ENCODE data around the gene OTC.

OTC gene

GRCh38 chrX:38352362-38352761, at the start of gene OTC:
TSS of gene OTC (plus strand) at chrX:38352604. CDS start at chrX:38352697, 93 bp downstream.
- no peak for DNase-seq

GRCh38 chrX:38304010-38304409, 48.4 kb upstream of the OTC start:
- no peak for DNase-seq

DNA sequence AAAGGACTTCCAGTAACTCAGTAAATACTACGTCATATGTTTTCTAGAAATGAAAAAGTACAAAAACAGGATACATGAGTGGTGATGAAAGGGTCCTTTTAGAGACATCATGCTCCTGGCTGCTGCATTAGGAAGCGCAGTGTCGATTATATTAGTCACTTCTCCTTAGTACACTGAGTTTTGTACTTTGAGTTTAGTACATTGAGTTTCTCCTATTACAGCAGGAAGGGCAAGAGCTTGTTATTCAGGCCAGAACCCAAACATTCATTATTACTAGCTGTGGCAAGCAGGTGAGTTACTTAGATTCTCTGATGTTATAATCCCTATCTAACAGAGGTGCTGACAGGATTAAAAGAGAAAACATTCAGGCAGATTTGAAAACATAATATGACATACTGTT, 46.4 kb upstream of the OTC start:
- no peak for DNase-seq

DNA sequence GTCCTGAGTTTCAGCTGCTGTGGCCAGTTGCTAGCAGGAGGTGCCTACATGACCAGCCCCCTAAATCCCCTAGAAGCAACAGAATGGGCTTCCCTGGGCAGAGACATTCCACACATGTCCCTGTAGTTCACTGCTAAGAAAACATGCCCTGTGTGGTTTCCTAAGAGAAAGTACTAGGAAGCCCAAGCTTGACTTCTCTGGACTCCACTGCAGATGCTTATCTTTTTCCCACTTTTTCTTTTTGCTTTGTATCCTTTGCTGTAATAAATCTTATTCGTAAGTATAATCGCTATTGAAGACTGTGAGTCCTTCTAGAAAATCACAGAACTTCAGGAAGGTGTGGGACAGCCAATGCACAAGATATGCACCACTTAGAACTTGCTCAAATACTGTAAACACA, 40.7 kb upstream of the OTC start:
- no peak for DNase-seq

- DNase-seq = no peak
These were observed 40.0 kb upstream of the OTC start for GRCh38 chrX:38312436-38312835.

GRCh38 chrX:38313190-38313589, 39.2 kb upstream of the OTC start:
- DNase-seq = no peak

DNA sequence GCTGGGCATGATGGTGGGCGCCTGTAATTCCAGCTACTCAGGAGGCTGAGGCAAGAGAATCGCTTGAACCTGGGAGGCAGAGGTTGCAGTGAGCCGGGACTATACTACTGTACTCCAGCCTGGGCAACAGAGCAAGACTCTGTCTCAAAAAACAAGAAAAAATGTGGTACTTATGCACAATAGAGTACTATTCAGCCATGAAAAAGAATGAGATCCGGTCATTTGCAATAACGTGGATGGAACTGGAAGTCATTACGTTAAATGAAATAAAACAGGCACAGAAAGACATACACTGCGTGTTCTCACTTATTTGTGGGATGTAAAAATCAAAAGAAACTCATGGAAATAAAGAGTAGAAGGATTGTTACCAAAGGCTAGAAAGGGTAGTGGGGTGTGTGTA, 37.2 kb upstream of the OTC start:
- DNase-seq = no peak

DNA sequence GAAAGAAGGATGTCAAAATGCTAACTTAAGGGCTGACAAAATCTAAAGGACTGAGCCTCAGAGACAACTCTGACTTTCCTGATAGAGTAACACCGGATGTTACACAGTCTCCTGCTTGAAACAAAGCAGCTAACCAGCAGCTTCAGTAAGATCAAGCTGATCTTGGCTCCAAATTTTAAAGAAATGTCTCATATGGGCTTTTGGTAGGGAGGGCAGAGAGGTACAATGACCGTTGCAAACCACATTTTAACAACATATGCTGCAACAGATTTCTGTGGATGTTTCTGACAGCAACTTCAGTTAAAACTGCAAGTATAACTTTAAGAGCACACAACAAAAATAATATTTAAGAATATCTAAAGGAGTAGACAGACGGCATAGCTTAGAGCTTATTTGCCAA, 34.2 kb upstream of the OTC start:
- no peak for DNase-seq

DNA sequence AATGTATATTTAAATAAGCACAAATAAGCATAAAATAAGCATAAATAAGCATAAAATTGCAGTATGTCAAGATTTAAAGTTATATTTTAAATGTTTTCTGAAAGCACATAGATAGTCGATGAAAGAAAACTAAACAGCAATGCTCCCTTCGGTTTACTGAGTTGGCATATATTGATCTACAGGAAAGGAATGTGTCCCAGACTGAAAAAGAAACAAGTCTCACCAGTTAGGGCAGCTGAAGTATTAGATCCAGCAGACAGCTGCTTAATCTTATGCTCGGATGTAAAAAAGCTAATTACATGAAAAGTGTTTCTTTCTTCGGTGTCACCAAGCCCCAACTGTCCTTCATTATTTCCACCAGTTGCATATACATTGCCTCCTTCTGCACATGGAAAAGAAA, 33.8 kb upstream of the OTC start:
- DNase-seq = no peak

GRCh38 chrX:38320819-38321218, 31.6 kb upstream of the OTC start:
- DNase-seq = no peak

GRCh38 chrX:38326086-38326485, 26.3 kb upstream of the OTC start:
- DNase-seq = no peak

- peak; percentile 86 for DNase-seq
These were observed 25.2 kb upstream of the OTC start, which contains the start of gene RPGR for GRCh38 chrX:38327007-38327774. TSS of gene RPGR (minus strand) at chrX:38327509. CDS start at chrX:38327367, 142 bp downstream.

- no peak for DNase-seq
These were observed 24.7 kb upstream of the OTC start for GRCh38 chrX:38327775-38328081.

DNA sequence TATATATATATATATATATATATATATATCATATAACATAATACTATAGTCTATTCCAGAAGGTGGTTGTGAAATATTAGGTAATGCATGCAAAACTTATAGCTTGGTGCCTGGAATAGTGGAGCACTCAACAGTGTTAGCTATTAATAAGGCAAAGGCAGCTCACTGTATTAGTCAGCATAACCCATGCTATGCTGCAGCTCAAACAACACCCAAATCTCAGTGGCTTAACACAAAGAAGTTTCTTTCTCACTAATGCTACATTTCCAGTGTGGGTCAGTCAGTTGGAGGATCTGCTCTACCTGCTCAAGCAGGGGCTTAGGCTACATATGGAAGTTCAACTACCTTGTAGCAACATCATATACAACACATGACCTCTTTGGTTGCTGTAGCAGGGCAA, 19.9 kb upstream of the OTC start:
- DNase-seq = no peak

- DNase-seq = no peak
These were observed 17.0 kb upstream of the OTC start for GRCh38 chrX:38335382-38335781.

DNA sequence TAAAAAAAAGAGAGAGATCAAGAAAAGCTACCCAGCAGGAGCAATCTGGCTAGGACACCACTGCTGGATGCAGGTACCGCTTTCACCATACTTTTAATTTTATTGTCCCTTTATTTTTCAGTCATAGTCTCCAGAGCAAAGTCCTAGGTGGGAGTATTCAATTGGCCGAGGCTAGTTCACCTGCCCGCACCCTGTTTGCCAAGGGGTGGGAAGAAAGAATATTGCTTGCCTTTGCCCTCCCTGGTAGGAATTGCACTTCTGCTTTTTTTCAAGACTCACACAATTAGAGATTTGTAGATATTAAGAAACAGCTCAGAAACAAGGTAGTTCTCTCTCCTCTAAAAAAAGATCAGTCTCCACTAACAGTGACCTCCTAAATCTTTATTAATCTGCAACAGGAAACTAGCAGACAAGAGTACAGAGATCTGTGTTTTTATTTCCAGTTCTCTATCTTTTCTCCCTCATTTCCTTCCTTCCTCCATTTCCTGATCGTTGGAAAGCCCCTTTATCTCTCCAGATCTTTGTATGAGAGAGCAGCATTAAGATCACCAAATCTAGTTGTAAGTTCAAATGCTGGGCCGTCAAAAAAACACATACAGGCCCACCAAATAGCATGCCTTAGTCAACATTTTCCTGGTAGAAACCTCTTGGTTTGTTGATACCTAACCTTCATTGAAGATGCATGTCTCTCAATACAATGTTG, 15.7 kb upstream of the OTC start:
- no peak for DNase-seq

DNA sequence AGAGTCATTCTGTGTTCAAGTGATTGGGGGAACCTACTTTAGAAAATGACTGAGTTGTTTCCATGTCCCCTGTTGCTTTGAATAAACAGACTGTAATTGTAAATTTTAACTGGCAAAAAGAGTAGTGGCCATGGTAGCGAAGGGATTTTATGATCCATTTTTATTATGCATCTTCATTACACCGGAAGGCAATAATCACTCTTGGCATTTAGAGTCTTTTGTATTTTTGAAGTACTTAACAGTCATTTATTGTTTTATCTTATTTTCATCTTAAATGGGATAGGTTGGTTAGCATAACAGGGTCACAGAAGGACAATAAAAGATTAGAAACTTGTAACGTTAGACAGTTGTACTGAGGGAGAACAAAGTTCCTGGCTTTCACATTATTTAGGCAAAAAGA, 11.0 kb upstream of the OTC start:
- DNase-seq = no peak

DNA sequence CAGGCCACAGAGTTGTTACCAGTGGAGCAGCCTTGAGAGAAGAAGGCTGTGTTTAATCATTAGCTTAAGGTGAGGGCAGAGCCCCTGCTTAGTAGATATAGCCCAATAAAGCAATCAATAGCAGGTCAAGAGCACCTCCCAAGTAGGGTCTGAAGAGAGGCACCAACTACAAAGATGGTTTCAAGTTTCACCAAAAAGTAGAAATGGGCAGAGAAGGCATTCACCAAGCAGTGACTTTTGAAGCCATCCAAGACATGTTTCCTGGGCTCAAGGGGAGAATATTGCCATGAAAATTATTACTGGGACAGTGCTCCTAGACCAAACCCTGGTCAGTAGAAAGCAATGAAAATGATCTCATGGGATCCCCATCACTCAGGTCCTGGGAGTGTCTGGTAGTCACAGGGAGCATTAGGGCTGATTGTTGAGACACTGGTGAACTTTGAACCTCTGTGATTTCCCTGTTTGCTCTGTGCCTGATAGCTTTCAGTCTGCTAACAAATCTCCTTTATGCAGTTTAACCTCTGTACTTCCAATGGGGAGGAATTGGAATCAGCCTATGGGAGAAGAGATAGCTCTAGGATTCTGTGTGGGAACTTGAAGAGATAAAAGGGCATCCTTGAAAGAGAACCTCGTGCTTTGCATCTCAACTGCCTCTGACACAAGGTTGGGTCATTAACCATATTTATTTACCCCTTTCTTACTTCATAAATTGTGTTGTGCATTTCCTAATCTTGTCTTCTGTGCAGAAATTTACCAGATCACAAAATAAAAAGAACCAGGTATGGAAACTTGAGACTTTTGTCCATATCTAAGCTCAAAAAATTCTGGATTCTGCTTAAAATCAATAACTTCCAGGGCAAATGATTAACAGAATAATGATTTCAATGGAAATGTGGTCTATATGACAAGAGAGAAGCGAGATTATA, 9.3 kb upstream of the OTC start:
- DNase-seq = no peak

DNA sequence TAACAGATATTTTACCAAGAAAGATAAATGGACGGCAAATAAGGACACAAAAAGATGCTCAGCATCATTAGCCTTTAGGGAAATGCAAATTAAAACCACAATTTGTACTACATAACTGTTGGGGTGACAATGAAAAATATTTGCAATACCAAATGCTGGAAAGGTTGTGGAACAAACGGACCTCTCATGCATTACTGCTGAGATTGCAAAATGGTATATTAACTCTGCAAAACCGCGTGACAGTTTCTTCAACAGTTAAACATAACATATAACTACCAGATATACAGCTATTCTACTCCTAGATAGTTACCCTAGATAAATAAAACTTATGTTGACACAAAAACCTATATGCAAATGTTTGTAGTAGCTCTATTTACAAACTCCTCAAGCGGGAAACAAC, 6.3 kb upstream of the OTC start:
- DNase-seq = no peak

DNA sequence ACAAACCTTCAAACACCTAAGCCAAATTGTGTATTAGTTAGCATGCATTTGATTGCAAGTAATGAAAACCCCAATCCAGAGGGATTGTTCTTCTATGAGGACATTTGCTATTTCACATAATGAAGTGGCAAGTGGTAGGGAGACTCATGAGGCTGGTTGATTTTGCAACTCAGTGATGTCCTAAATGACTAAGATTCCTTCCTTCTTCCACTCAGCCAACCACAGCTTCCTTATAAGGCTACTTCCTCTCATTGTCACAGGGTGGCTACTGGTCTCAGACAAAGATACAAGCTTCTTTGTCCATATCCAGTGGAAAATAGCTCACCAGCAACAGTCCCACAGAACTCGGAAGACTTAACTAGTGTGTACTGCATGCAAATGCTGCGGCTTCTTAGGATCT, 5.3 kb upstream of the OTC start:
- DNase-seq = no peak

- no peak for DNase-seq
These were observed 1.1 kb upstream of the OTC start for GRCh38 chrX:38351346-38351745.

- no peak for DNase-seq
These were observed 4.0 kb downstream of the OTC start for GRCh38 chrX:38356401-38356800.
